GM23338 (cell line): ENCODE results near the gene SCFD2. TPM values are rescaled to one million over a fixed set of nuclear protein-coding genes. Genes with fewer than 3 reads are reported as not detected.

ENCODE experiments used
- CREB1 ChIP-seq: fragments of 250-450 bp; sonication (Bioruptor Pico); IDR thresholded peaks from 2 replicates; pipeline ENCODE4 v1.5.0; 2020; ENCODE audit warnings: low read depth, mild to moderate bottlenecking, moderate library complexity
- EZH2 ChIP-seq: fragments of 200-600 bp; sonication (generic); IDR thresholded peaks from one replicate; pipeline ENCODE4 v1.8.0; 2017; ENCODE audit warnings: antibody characterized with exemption, mild to moderate bottlenecking, low read depth; ENCODE audit not compliant: unreplicated experiment
- JUNB ChIP-seq: IDR thresholded peaks from one replicate; pipeline ENCODE4 v1.6.1; 2016; ENCODE audit warnings: antibody characterized with exemption; ENCODE audit not compliant: unreplicated experiment
- NANOG ChIP-seq: IDR thresholded peaks from 2 replicates; pipeline ENCODE4 v1.6.1; 2016; ENCODE audit warnings: antibody characterized with exemption, borderline replicate concordance
- POLR2AphosphoS5 ChIP-seq: IDR thresholded peaks from 2 replicates; pipeline ENCODE4 v1.6.1; 2016; ENCODE audit warnings: antibody characterized with exemption, low read depth
- ZNF114 ChIP-seq: fragments of 250-450 bp; sonication (Bioruptor Pico); IDR thresholded peaks from 2 replicates; pipeline ENCODE4 v1.5.0; 2020; ENCODE audit warnings: mild to moderate bottlenecking, moderate library complexity
- ZNF331 ChIP-seq: fragments of 250-450 bp; sonication (Bioruptor Pico); IDR thresholded peaks from 2 replicates; pipeline ENCODE4 v1.5.0; 2020; ENCODE audit warnings: low read depth, mild to moderate bottlenecking, moderate library complexity
- polyA plus RNA-seq: library from polyadenylated mRNA; unstranded; fragments of >200 nt; fragmentation: Nextera tagmentation; extraction: Ambion mirVana; gene quantifications from 2 replicates; pipeline ENCODE4 v1.2.1, GENCODE V29; 2016
- small RNA-seq: library from RNA; depleted of rRNA; stranded (forward); fragments of <200 nt; gene quantifications from one replicate; pipeline ENCODE3, GENCODE V24; 2014; ENCODE audit warnings: low replicate concordance
- total RNA-seq: library from RNA; depleted of rRNA; stranded (reverse); fragments of >200 nt; shearing (Covaris generic); gene quantifications from 2 replicates; pipeline ENCODE4 v1.2.3, GENCODE V29; 2014; rRNA removed
- TF ChIP-seq, protein P1 (sequence below): IDR thresholded peaks from one replicate; pipeline ENCODE4 v1.6.1; 2018; ENCODE audit warnings: antibody characterized with exemption; ENCODE audit not compliant: unreplicated experiment
- TF ChIP-seq, protein P2 (sequence below), 2 experiments: fragments of 200-600 bp in 1 of 2; sonication (generic) in 1 of 2; conservative IDR thresholded peaks; 2 replicates each; pipeline versions ENCODE4 v1.5.1 to v1.6.1; 2016 to 2017; ENCODE audit warnings: antibody characterized with exemption in 2 of 2, low read depth in 2 of 2, mild to moderate bottlenecking in 2 of 2, moderate library complexity in 1 of 2

Gene SCFD2
- total and polyA plus RNA-seq, 2 experiments from 2014 or later: 5.7 to 17.5 TPM

DNA sequence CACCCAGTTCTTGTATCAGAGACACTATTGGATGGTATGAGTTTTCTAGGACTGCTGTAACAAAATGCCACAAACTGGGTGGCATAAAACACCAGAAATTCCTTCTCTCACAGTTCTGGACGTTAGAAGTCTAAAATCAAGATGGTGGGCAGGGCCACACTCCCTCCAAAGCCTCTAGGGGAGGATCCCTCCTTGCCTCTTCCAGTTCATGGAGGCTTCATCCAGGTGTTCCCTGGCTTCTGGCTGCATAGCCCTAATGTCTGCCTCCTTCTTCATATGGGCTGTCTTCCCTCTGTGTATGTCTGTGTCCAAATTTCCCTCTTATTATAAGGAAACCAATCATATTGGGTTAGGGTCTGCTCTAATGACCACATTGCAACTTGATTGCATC, 542.2 kb downstream of the SCFD2 start (continued):
- TF ChIP-seq, protein P1, sequence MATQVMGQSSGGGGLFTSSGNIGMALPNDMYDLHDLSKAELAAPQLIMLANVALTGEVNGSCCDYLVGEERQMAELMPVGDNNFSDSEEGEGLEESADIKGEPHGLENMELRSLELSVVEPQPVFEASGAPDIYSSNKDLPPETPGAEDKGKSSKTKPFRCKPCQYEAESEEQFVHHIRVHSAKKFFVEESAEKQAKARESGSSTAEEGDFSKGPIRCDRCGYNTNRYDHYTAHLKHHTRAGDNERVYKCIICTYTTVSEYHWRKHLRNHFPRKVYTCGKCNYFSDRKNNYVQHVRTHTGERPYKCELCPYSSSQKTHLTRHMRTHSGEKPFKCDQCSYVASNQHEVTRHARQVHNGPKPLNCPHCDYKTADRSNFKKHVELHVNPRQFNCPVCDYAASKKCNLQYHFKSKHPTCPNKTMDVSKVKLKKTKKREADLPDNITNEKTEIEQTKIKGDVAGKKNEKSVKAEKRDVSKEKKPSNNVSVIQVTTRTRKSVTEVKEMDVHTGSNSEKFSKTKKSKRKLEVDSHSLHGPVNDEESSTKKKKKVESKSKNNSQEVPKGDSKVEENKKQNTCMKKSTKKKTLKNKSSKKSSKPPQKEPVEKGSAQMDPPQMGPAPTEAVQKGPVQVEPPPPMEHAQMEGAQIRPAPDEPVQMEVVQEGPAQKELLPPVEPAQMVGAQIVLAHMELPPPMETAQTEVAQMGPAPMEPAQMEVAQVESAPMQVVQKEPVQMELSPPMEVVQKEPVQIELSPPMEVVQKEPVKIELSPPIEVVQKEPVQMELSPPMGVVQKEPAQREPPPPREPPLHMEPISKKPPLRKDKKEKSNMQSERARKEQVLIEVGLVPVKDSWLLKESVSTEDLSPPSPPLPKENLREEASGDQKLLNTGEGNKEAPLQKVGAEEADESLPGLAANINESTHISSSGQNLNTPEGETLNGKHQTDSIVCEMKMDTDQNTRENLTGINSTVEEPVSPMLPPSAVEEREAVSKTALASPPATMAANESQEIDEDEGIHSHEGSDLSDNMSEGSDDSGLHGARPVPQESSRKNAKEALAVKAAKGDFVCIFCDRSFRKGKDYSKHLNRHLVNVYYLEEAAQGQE: no peak
- TF ChIP-seq EZH2: no peak
- TF ChIP-seq JUNB: no peak
- TF ChIP-seq ZNF114 (CRISPR knock-in tag): no peak
- no peak for TF ChIP-seq ZNF331 (CRISPR knock-in tag)
- TF ChIP-seq CREB1 (CRISPR knock-in tag): no peak
- TF ChIP-seq, protein P2, sequence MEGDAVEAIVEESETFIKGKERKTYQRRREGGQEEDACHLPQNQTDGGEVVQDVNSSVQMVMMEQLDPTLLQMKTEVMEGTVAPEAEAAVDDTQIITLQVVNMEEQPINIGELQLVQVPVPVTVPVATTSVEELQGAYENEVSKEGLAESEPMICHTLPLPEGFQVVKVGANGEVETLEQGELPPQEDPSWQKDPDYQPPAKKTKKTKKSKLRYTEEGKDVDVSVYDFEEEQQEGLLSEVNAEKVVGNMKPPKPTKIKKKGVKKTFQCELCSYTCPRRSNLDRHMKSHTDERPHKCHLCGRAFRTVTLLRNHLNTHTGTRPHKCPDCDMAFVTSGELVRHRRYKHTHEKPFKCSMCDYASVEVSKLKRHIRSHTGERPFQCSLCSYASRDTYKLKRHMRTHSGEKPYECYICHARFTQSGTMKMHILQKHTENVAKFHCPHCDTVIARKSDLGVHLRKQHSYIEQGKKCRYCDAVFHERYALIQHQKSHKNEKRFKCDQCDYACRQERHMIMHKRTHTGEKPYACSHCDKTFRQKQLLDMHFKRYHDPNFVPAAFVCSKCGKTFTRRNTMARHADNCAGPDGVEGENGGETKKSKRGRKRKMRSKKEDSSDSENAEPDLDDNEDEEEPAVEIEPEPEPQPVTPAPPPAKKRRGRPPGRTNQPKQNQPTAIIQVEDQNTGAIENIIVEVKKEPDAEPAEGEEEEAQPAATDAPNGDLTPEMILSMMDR (conservative IDR thresholded peaks at IDR 0.05; ENCODE audit: low read depth in 2 of 2): no peak
- no peak for TF ChIP-seq POLR2AphosphoS5
- TF ChIP-seq NANOG: no peak

Small RNA genes within 50 kb of the gene (small RNA-seq; reads per million reads assigned to genes)
- gene RNU6-310P: not detected

Other genes with a start within 250 kb of the SCFD2 start
- gene FIP1L1, start 11.6 kb upstream of the SCFD2 start, total RNA-seq: 43.3 and 47.1 TPM in 2 replicates
- gene FIP1L1, start 11.6 kb upstream of the SCFD2 start, polyA plus RNA-seq: 53.8 and 54.0 TPM in 2 replicates
- gene LNX1, start 225.4 kb upstream of the SCFD2 start, total RNA-seq: 5.4 and 7.3 TPM in 2 replicates
- 5.0 and 6.4 TPM in 2 replicates for gene LNX1, start 225.4 kb upstream of the SCFD2 start, polyA plus RNA-seq